Measurements from ENCODE around the gene HRH1. TPM values are rescaled to one million over a fixed set of nuclear protein-coding genes. Genes with fewer than 3 reads are reported as not detected.

HRH1 gene
- total RNA-seq, 1 experiment from 2014 or later = 7.0 TPM

- Histone ChIP-seq H3K9ac (ENCODE audit: low read length) (no peak overlapping the region), H3K4me3 (replicated peaks in 1 of 2; ENCODE audit: low read depth in 1 of 2, low read length in 2 of 2) (no peak overlapping the region), H3K79me2 (ENCODE audit: insufficient read depth, low read length) (no peaks in the 10 kb centered on the region), H3K4me2 (ENCODE audit: low read length) (no peak overlapping the region), H3K9me2 (ENCODE audit: insufficient read depth) (no peaks in the 10 kb centered on the region), H4K20me1 (ENCODE audit: insufficient read depth) (no peaks in the 10 kb centered on the region), H3K4me1 (ENCODE audit: control insufficient read depth in 1 of 2, insufficient read depth in 2 of 2, low read length in 2 of 2) (no peaks in the 10 kb centered on the region), H2AFZ (ENCODE audit: low read depth, low read length, poor library complexity, severe bottlenecking) (no peak overlapping the region), H3K36me3 (ENCODE audit: control insufficient read depth in 1 of 2, insufficient read depth in 2 of 2, low read length in 2 of 2) (peaks cover 3 to 4% of the 10 kb centered on the region in 2 experiments; a peak in 2 of 4 replicates), H3K9me3 (ENCODE audit: control insufficient read depth in 1 of 2, insufficient read depth in 1 of 2, low read depth in 1 of 2, low read length in 2 of 2) (no peaks in the 10 kb centered on the region), H3K27me3 (ENCODE audit: insufficient read depth, low read length) (no peaks in the 10 kb centered on the region), H3K27ac (ENCODE audit: low read depth, low read length) (no peak overlapping the region)
- no peak for ATAC-seq
- TF ChIP-seq CEBPB (IDR thresholded peaks at IDR 0.05; ENCODE audit: low read depth) = no peak
- TF ChIP-seq JUND (IDR thresholded peaks at IDR 0.05) = no peak
- TF ChIP-seq SRF (IDR thresholded peaks at IDR 0.05; ENCODE audit: low read depth) = no peak
- TF ChIP-seq CTCF (IDR thresholded peaks at IDR 0.05 in 2 of 3, conservative IDR thresholded peaks at IDR 0.05 in 1 of 3; ENCODE audit: borderline replicate concordance in 1 of 3, insufficient read depth in 1 of 3, low read depth in 2 of 3, low read length in 2 of 3) = no peak
- no peak for TF ChIP-seq CBX3 (IDR thresholded peaks at IDR 0.05; ENCODE audit: low read depth)
- no peak for TF ChIP-seq EGR1 (IDR thresholded peaks at IDR 0.05; ENCODE audit: low read depth)
- no peak for TF ChIP-seq EZH2 (IDR thresholded peaks at IDR 0.05)
- TF ChIP-seq POLR2AphosphoS5 (IDR thresholded peaks at IDR 0.05; ENCODE audit: low read depth, low read length) = no peak
- TF ChIP-seq ZFX (IDR thresholded peaks at IDR 0.05) = no peak
- TF ChIP-seq REST (IDR thresholded peaks at IDR 0.05; ENCODE audit: low read depth) = no peak
- no peak for TF ChIP-seq SIN3A (IDR thresholded peaks at IDR 0.05; ENCODE audit: low read depth)
- no peak for DNase-seq (ENCODE audit: low read depth, low spot score)
- ChIA-PET RAD21 (ENCODE audit: low non-redundant PET in 1 of 2, low total read pairs in 2 of 2, uncharacterized antibody in 2 of 2, unreplicated experiment in 2 of 2) (no interaction called here), CTCF (no interaction called here), POLR2A (no interaction called here)
- intact Hi-C loops (cut with micrococcal nuclease) = no loop called here
- no TSS peak for BruUV-seq (replicated peaks)
These were observed 106.2 kb downstream of the HRH1 start for GRCh38 chr3:11260460-11260859.

Measured in HCT116 (cell line).